DMS114 treated with DMSO at 0.1 percent for 48 hours (cell line): ENCODE results near the gene MBNL3.

Experiments used
- DNase-seq: peaks from one replicate; lab custom pipeline; 2025; ENCODE audit not compliant: unreplicated experiment; lab: John Stamatoyannopoulos, UW

The MBNL3 gene

GRCh38 chrX:132425744-132426318 is 63.0 kb downstream of the MBNL3 start:
- no peak for DNase-seq

GRCh38 chrX:132423323-132423722 is 65.5 kb downstream of the MBNL3 start:
- DNase-seq: no peak

- DNase-seq: no peak
Observed at GRCh38 chrX:132415012-132415411, 73.8 kb downstream of the MBNL3 start.

- DNase-seq: no peak
Observed at GRCh38 chrX:132414404-132414803, 74.4 kb downstream of the MBNL3 start.

GRCh38 chrX:132413459-132413858 is 75.4 kb downstream of the MBNL3 start:
- DNase-seq: no peak

- no peak for DNase-seq
Observed at GRCh38 chrX:132412208-132412607, 76.6 kb downstream of the MBNL3 start.

- no peak for DNase-seq
Observed at GRCh38 chrX:132411310-132411977, 77.4 kb downstream of the MBNL3 start.

- no peak for DNase-seq
Observed at GRCh38 chrX:132409780-132410556, 78.9 kb downstream of the MBNL3 start.

- DNase-seq: no peak
Observed at GRCh38 chrX:132407691-132408090, 81.1 kb downstream of the MBNL3 start.

GRCh38 chrX:132406106-132406505 is 82.7 kb downstream of the MBNL3 start:
- DNase-seq: no peak

GRCh38 chrX:132404266-132404665 is 84.6 kb downstream of the MBNL3 start:
- no peak for DNase-seq

- DNase-seq: no peak
Observed at GRCh38 chrX:132401935-132402334, 86.9 kb downstream of the MBNL3 start.

- no peak for DNase-seq
Observed at GRCh38 chrX:132400706-132401105, 88.1 kb downstream of the MBNL3 start.

GRCh38 chrX:132395645-132396044 is 93.2 kb downstream of the MBNL3 start:
- no peak for DNase-seq

GRCh38 chrX:132395026-132395425 is 93.8 kb downstream of the MBNL3 start:
- no peak for DNase-seq

GRCh38 chrX:132394591-132394990 is 94.2 kb downstream of the MBNL3 start:
- no peak for DNase-seq

- no peak for DNase-seq
Observed at GRCh38 chrX:132393992-132394391, 94.8 kb downstream of the MBNL3 start.

- no peak for DNase-seq
Observed at GRCh38 chrX:132393485-132393884, 95.4 kb downstream of the MBNL3 start.

- DNase-seq: no peak
Observed at GRCh38 chrX:132393085-132393484, 95.8 kb downstream of the MBNL3 start.

GRCh38 chrX:132390792-132391191 is 98.0 kb downstream of the MBNL3 start:
- no peak for DNase-seq

- no peak for DNase-seq
Observed at GRCh38 chrX:132389480-132389879, 99.4 kb downstream of the MBNL3 start.

- DNase-seq: no peak
Observed at GRCh38 chrX:132388371-132388770, 100.5 kb downstream of the MBNL3 start.
